Stimulated activated memory B cell treated with anti-CD40 and anti-IgM and Interleukin-4, amounts not matched to agents 10 μg/mL and 1 μg/mL and 100 μg/mL, for 72 hours (primary cell): Measurements from ENCODE around the gene TBC1D17.

Experiments
- ATAC-seq: fragments of 150-1000 bp; cut with Tn5 transposase; 2 replicates; pipeline ENCODE4 v1.10.0; 2021
- H3K27ac Mint-ChIP-seq: one replicate; pipeline ENCODE4 v1.8.0; 2022; ENCODE audit warnings: mild to moderate bottlenecking, mixed read lengths
- H3K27me3 Mint-ChIP-seq: one replicate; pipeline ENCODE4 v1.8.0; 2022; ENCODE audit warnings: mixed read lengths
- H3K36me3 Mint-ChIP-seq: one replicate; pipeline ENCODE4 v1.8.0; 2022; ENCODE audit warnings: mixed read lengths
- H3K4me1 Mint-ChIP-seq: one replicate; pipeline ENCODE4 v1.8.0; 2022; ENCODE audit warnings: mixed read lengths
- H3K4me3 Mint-ChIP-seq: one replicate; pipeline ENCODE4 v1.8.0; 2022; ENCODE audit warnings: mild to moderate bottlenecking, moderate library complexity, mixed read lengths
- H3K9me3 Mint-ChIP-seq: one replicate; pipeline ENCODE4 v1.8.0; 2022; ENCODE audit warnings: mixed read lengths

Gene TBC1D17

GRCh38 chr19:49936549-49936948, 59.0 kb downstream of the TBC1D17 start:
- Mint-ChIP-seq H3K27me3 (peaks cover 11% of the 10 kb centered on the region), H3K36me3 (peaks cover 23% of the 10 kb centered on the region), H3K27ac (no peak overlapping the region), H3K4me3 (no peak overlapping the region), H3K9me3 (peaks cover 3% of the 10 kb centered on the region), H3K4me1 (peaks cover 26% of the 10 kb centered on the region)
- no peak for ATAC-seq

- Mint-ChIP-seq H3K4me1 (peaks cover 18% of the 10 kb centered on the region), H3K4me3 (peak overlapping the region; percentile 44), H3K27me3 (peaks cover 16% of the 10 kb centered on the region), H3K36me3 (peaks cover 10% of the 10 kb centered on the region), H3K27ac (no peak overlapping the region), H3K9me3 (no peaks in the 10 kb centered on the region)
- peak; percentile 77 for ATAC-seq
Observed at GRCh38 chr19:49937750-49938381, 60.4 kb downstream of the TBC1D17 start.
